Fibroblast of skin of left quadriceps (primary cell): ENCODE measurements around the gene SKAP1.

Source experiments
- DNase-seq, 2 experiments: peaks; one replicate each; pipeline ENCODE4 v3.0.0-alpha.2; 2013; ENCODE audit warnings: low read depth in 2 of 2

The SKAP1 gene

DNA sequence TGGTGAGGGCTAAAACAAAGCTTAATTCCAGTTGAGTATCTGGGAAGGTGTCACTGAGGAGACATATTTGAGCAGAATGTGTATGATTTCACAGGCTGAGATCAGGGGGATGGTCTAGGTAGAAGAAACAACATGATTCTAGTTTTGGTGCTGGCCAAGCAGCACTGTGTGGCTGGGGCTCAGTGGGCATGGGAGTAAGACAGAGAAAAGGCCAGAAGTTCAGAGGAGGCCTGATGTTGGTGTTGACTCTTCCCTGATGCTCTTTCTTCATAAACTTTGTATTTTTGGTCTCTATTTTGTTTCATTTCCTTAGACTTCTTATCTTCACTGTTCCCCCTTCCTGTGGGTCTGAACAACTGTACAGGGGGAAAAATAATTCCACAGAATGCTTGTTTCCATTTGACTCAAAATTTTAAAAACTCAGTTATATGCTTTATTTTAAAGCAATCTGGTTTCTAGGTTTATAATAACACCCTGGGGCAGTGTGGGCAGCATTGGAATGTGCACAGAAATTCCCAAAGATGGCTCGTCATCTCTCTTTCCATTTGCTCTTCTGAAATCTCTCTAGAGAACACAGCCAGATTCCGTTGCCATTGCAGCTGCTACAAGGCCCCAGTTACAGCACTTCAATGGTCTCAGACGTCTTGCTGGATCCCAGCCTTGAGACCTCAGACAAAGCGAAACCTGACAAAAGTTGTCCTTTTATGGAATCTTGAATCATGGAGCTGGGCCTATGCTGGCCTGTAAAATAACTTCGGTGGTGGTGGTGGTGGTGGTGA is 254.1 kb downstream of the SKAP1 start:
- peak in 1 of 2 experiments; percentile 5 for DNase-seq

DNA sequence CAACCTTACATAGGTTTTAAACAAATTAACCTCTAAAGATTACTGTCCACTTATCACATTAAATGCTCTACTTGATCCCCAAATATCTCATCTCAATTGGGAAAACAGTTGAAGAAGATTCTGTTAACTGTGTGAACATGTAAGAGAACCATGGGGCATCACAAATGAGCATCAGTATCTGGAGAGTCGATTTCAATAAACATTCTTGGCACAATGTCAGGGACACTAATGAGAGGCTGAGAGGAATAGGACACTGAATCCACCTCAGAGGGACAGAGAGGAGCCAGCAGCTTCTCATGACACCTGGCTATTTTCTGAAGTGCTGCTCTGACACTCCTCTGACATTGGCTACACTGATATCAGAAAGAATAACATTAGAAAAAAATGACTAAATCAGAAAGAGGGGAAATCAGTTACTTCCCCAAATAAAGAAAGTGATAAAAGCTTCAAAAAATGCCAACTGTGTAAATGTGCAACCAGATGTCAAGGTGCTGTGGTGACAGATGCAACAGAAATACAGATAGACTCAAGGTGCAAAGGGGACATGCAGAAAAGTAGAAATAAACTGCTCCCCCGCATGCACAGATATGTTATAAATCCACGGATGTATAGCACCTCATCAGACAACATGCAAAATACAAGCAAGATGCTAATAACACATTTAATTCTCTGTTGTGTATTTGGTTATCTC is 255.0 kb downstream of the SKAP1 start:
- no peak for DNase-seq

DNA sequence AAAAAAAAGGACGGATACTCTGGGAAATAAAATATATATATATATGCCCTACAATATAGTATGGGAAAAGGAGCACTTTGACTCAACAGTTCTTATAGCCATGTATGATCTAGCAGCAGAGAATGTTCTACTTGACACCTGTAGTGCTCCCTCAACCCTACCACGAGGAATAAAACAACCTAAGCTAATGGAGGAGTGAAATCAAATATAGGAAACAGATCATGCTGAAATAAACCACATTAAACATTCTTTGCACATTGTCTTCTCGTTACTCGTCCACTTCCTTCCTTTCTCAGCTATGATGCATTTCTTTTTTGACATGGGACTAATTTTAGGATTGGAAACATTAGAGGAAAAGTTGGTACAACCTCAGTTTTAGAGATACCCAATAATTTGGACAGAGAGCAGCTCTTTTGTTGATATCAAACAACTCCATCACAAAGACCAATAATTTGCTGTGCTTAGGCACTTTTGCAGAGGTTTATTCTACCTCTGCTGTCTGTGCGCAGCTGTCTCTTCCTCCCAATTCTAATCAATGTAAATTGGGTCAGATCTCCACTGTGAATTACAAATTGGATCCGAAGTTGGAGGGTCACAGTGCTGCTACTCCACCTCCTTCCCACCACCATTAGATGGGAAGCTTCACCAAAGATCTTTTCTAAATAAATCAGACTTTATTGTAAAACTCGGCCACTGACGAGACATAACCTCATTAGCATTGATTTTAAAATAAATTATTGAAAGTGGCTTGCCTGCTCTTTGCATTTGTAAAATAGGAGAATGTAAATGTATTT is 256.6 kb downstream of the SKAP1 start:
- no peak for DNase-seq

DNA sequence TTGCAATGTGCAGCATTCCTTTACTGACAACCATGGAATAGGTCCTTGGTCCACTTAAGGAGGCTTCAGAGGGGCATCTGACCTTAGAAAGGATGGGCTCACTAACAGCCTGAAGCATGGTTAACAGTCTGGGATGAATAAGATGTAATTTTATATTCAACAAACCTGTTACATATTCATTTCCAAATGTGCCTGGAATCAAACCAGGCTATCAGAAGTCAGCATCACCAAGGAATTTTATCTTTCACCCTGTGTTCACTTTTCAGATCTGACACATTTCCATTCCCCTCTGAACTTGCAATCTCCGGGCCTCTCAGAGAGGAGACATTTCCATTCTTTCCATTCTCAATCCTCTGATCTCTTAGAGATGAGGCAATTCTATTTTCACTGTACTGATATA is 260.1 kb downstream of the SKAP1 start:
- no peak for DNase-seq

DNA sequence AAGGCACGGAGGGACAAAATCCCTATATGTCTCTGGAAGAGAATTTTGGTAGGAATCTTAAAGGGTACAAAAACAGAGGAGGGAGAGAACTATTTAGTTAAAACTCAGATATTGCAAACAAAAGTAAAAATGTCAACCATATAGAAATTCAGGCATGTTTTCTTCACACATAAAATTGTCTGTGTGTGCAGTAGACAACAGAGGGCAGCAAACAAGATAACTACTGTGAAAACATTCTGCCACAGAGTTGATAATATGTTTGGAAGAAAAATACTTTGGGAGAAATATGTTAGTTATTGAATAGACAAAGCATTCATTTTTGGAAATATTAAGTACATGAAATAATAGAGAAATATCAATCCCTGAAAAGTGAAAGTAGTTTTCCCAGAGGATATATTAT is 266.2 kb downstream of the SKAP1 start:
- DNase-seq = no peak

DNA sequence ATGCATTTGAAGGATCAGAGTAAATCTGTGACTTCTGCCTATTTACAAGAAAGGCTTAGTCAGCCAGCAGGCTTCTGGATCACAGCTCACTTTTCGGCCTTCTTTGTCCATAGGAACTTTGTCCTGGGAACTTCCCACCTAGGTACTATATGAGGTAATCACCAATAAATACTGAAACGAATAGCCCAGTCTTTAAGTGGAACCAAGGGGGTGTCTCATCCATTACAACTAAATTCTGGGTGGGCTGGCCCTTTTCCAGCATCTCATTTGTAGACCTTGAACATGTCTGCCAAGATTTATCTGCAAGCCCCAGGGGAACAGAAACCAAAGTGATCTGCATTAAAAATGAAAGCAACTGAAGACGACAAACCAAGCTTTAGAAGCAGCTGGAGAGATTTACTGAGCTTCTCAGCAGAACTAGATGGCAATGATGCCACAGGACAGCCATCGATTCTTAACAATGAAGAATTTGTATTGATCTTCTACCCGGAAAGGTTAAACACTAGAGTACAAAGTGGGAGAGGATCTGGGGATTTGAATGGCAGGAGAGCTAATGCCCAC is 267.0 kb downstream of the SKAP1 start:
- DNase-seq = no peak

DNA sequence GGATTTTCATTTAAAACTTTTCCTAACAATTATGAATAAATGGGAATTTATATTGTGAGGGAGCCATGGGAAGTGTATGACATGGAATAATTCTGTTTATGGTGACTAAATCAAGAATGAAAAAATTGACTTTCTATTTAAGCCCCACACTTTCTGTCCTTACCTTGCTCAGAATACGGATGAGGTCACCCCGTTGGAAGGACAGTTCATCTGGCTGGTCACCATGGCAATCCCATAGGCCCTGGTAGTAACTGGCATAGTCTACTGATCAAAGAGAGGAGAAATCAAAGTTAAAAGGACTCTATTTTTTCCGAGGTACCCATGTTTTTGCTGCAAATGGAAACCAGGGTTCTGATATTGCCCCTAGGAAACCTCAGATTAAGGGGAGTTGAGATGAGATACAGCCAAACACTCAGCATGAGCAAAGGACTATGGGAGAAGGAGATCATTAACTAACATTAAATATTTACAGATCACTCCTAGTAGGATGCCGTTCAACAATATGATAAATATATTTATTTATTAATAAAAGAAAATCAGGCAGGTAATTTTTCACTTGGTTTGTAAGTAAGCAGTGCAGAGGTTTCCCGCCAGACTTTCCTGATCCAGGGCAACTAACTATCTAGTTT is 267.6 kb downstream of the SKAP1 start:
- DNase-seq = no peak

DNA sequence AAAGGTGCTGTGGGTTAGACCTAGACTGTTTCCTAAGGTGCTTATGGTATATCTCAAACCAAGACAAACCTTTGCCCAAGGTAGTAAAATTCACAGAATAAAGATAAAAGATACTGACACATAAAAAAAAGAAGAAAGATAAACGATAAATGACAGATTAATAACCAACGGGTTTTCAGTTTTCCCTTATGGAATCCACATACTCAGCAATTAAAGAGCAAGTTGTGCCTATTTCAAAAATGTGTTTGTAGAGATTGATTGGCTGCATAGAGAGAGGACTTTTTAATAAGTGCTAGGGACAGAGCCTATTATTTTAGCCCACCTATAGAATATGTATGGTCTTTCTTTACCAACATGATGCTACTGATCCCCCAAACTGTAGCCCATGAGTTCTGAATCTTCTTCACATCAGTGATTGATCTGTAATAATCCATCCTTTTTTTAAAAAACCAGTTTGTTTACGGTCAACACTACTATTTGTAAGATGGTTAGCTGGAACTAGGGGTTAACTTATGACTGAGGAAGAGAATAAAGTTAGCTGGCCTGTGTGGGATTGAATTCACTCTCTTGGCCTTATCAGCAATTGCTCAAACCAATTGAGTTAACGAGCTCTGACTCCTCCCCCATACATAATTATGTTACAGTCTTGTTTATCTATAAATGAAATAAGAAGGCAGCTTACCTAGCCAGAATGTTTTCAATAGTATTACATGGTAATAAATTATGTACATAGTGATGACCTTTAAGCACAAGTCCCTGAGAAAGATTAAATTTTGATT is 268.7 kb downstream of the SKAP1 start:
- DNase-seq = no peak

DNA sequence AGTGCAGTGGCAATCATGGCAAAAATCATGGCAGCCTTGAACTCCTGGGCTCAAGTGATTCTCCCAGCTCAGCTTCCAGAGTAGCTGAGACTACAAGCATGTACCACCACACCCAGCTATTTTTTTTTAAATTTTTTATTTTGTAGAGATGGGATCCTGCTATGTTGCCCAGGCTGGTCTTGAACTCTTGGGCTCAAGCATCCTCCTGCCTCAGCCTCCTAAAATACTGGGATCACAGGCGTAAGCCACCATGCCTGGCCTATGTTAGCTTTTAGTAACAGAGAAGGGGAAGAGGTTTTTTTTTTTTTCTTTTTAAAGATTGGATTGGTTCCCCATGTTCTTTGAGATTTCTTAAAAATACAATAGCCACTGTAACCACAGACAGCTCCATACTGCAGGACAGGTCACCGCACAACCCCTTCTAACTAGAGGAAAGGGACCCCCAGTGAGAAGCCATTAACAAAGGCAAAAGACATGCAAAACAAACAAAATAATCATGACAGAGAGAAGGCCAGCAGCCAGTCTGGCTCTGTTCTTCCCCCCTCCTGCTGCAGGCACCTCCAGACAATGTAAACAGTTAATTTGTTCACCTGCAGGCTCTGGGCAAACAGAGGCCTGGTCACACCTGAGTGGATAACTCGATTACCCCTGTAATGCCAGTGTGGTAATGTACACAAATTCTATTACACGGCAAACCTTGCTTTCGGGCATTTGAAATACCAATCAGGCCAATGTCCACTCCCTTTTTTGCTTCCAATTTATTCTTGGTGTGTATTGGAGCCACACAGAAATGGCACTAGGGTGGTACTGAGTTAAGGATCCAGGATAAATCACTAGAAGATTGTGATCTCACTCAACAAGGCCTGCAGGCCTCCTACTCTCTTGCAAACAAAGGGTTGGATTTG is 269.6 kb downstream of the SKAP1 start:
- DNase-seq = no peak

DNA sequence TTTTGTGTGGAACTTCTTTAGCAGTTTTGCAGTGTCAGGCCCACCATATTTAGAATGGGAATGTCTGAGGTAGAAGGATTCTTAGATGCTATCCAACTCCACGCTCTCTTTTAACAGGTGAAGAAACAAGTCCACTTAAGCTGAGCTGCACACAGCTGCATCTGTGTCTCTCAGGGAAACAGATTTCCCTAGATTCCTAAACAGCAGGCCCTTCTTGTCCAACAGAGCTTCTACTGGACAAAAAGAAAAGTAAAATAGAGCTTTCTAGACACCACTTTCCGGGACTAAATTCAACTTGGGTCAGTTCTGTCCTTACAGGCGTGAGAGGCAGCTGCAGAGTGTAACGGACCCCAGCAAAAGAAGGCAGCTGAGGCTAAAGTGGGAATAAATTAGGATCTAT is 270.8 kb downstream of the SKAP1 start:
- DNase-seq = no peak

DNA sequence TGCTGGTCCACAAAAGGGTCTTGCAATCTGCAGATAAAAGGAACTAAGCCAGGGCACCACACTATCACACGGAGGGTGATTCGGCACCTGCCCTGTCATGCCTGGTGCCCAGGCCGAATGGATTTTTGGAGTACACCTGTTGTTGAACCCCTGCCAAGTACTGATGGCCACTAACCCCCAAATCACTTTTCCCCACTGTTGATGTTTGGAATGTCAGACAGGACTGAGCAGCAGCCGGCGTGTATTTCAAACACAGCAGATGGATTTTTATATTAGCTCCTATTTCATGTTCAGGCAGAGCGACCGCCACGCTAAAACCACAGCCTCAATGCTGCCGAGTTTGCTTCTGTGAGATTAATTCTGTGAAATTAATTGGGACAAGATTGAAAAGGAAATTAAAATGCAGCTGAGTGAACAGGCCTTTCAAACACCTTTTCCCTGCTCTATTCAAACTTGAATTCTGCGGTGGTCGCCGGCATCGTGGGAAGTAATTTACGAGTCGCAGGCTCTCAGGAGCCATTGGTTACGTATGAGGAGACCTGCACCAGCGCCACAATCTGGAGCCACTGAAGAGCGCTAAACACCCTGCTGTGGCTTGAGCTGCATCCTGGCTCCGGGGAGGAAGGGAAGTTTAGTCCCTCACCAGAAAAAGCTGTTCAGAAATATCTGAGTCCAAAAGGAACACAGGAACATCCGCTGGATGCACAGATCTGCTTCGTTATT is 274.0 kb downstream of the SKAP1 start:
- DNase-seq = no peak

DNA sequence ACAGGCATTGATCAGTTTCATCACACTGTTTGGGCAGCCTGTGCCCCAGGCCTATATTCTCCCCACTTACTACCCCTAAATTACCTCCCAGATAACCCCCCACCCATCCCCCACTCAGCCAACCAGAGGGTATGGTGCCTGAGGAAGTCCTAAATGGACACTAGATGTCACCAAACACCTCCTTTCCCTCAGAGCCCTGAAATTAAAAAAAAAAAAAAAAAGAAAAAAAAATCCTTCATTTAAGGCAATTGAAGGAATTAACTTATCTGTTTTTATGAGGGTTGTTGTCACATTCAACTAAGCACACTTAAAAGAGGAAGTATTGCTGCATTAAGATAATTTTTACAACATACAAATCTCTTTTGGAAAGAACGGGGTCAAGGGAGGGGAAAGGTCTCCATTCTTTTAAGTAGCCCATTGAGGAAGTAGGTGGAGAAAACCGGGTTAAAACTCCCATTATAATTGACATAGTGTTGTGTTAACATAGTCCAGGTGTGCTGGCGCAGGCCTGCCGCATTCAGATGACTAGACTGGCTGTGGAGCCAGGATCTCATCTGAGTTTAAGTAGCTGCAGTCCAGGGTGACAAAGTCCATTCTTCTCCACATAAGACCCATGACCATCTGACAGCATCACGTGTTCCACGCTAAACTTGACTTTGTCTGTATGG is 276.2 kb downstream of the SKAP1 start:
- peak in 1 of 2 experiments; percentile 5 for DNase-seq

DNA sequence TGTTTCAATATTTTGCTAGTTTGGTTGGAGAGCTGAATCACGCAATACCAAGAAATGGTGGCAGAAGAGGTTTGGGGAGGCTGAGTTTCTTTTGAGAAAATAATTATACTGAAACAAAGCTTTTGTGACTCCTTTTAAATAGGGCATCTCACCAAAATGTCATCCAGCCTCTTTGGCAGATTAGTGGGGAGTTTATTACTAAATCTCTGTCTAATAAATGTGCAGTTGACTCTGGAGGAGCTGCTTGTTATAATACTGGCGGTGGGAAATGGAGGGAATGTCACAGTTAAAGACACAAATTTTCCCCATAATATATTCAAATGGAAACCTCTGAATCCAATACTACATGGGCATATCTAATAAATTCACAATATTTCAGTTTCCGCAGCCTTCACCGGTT is 277.7 kb downstream of the SKAP1 start:
- DNase-seq = no peak

DNA sequence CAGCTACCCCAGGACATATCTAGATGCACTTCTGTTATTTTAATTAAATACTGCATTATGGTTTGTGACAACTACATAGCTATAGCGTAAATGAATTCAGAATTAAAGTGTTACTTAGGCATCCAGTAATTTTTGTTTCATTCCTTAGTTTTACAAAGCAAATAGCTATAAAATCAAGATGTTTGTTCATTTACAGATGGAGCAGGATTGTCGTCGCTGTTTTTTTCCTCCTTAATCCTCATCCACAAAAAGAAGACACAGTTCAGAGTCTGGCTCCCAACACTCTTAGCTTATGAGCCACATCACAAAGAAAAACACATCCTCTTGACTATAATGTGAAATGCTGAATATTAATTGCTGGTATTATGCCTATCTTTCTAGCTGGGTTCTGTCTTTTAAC is 278.8 kb downstream of the SKAP1 start:
- no peak for DNase-seq

DNA sequence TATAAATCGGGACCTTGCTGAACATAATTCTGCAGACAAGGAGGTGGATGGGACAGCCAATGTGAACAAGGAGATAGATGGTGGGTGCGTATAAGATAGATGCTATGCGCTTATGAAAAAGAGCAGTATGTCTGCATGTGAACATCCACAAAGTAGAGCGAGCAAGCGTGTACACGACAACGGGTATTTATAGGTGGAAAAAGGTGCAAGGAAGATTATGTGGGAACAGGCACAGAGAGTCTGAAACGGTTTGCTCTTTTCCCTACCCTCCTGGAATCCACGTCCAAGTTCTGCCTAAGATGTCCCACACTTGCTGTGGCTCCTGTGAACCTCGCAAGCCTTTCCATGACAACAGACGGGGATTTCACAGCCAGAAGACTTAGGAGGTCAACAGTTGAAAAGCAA is 279.4 kb downstream of the SKAP1 start:
- no peak for DNase-seq

DNA sequence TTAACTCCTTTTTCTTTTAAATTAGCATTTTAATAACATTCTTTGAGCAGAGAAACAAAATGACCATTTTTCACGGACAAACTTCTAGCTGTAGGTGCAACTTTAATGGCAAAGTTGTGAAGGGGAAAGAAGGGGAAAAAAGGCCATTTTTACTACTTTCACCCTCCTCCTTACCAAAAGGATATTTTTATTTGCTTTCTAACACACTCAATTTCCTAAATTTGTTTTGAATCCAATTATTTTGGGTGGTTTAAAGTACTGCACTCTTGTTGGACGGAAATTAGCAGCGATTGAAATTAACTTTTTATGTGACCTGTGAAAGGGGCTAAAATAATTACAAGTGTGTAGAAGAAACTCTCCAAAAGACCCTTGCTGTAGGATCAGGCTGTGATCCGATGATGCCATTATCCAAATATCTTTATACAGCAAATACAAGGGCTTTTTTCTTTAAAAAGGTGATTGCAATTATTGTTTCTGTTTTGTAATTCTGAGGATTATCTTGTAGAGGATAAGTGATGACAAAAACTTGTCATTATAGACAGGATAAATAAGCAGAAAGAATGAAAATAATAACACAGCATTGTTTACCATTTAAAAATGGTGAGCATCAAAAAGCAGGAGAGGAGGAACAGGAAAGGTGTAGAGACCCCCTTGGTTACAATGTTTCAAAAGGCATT is 280.1 kb downstream of the SKAP1 start:
- no peak for DNase-seq

DNA sequence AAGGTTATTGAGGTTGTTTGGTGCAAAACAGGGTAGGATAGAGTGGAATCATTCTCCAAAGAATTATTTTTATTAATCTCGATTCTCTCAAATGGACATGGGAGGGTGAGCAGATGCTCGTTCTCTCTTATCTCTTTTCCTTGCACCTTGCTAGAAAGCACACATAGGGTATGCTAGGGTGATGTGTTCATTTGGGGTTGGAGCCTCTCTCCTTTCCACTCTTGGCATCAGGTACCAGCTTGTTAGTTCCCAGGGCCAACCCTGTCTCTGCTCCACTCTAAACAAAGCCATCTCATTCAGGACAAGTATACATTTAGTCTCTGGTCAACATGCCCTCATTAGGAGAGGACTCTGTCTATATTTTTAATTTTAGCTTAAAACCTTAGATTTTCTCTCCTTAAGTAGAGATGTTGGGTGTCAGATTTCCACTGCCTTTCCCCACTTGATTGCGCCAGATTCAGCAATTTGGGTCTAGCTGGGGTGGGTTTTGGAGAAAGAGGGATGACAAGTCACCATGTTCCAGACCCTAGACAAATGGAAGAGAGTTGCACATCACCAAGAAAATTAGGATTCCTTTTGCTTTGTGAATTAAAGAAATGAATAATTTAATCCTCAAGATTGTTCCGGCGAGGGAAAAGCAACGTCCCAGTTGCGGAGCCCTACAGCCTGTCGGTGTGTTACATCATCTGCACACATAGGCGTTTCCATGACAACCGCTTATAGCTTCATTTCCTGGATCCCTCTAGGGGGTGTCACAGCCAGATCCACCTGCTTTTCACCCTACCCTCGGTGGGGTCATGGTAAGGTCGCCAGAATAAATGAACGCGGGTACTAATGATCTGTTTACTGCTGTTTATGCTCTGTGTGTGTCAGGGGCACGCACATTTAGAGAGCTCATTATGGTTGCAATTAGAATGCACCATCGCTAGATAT is 280.9 kb downstream of the SKAP1 start:
- peak in 1 of 2 experiments; percentile 6 for DNase-seq
